ENCODE results near the gene SLMAP. TPM values are rescaled to one million over a fixed set of nuclear protein-coding genes. Genes with fewer than 3 reads are reported as not detected.
A peak's percentile ranks its signal among the peaks of the same experiment; 100 is the strongest.

SLMAP gene
- total RNA-seq, 1 donor: 44.1 TPM

DNA sequence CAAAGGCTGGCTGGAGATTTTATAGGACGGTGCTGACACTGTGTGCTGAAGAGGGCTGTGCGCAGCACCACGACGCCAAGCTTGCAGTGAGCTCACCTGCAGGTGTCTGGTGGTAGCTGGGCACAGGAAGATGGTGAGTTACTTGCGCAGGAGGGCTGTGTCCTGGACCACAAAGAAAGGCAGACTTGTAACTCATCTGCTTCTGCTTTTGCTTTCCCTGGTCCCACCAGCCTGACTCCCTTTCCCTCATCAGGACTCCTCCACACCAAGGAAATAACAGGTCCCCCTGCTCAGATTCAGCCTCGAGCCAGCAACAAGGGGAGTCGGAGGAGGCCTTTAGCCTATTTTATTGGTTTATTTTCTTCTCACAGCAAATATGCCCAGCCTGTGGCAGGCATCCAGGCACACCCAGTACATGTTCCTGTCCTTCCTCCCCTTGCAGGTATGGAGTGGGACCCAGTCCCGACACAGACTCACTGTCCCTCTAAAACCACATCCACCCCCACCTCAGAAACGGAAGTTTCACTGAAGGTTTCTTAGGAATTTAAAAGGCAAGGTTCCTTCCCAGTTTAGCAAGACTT lies 216.5 kb downstream of the SLMAP start:
- DNase-seq (ENCODE audit: low read depth): no peak
- H3K4me3 ChIP-seq (ENCODE audit: low read depth, low read length): no peak overlapping the region
- TF ChIP-seq, protein P1, sequence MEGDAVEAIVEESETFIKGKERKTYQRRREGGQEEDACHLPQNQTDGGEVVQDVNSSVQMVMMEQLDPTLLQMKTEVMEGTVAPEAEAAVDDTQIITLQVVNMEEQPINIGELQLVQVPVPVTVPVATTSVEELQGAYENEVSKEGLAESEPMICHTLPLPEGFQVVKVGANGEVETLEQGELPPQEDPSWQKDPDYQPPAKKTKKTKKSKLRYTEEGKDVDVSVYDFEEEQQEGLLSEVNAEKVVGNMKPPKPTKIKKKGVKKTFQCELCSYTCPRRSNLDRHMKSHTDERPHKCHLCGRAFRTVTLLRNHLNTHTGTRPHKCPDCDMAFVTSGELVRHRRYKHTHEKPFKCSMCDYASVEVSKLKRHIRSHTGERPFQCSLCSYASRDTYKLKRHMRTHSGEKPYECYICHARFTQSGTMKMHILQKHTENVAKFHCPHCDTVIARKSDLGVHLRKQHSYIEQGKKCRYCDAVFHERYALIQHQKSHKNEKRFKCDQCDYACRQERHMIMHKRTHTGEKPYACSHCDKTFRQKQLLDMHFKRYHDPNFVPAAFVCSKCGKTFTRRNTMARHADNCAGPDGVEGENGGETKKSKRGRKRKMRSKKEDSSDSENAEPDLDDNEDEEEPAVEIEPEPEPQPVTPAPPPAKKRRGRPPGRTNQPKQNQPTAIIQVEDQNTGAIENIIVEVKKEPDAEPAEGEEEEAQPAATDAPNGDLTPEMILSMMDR (IDR thresholded peaks at IDR 0.05; ENCODE audit: insufficient read depth, low read length): no peak

DNA sequence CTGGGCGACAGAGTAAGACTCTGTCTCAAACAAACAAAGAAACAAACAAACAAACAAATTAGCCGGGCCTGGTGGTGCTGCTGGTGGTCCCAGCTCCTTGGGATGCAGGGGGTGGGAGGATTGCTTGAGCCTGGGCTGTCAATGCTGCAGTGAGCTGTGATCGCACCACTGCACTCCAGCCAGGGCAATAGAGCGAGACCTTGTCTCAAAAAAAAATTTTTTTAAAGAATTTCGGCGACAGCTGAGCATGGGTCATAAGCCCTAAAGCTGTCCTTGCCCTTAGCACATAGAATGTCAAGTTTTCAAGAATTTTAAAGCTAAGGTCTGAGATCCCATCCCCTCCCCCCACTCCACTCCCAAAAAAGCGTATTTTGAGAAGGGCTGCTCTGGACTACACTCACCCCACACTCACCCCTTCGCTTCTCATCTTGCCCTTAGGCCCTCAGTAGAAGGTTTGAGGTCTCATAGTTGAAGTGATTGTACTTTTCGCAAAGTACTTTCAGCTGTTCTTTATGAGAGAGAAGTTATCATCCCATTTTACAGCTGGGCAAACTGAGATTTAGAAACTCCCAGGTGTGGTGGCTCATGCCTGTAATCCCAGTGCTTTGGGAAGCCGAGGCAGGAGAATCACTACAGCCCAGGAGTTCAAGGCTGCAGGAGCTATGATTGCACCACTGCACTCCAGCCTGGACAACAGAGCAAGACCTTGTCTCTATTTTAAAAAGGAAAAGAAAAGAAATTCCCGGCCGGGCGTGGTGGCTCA lies 217.8 kb downstream of the SLMAP start:
- DNase-seq (ENCODE audit: low read depth): no peak
- no peak overlapping the region for H3K4me3 ChIP-seq (ENCODE audit: low read depth, low read length)
- TF ChIP-seq, protein P1 (IDR thresholded peaks at IDR 0.05; ENCODE audit: insufficient read depth, low read length): no peak

DNA sequence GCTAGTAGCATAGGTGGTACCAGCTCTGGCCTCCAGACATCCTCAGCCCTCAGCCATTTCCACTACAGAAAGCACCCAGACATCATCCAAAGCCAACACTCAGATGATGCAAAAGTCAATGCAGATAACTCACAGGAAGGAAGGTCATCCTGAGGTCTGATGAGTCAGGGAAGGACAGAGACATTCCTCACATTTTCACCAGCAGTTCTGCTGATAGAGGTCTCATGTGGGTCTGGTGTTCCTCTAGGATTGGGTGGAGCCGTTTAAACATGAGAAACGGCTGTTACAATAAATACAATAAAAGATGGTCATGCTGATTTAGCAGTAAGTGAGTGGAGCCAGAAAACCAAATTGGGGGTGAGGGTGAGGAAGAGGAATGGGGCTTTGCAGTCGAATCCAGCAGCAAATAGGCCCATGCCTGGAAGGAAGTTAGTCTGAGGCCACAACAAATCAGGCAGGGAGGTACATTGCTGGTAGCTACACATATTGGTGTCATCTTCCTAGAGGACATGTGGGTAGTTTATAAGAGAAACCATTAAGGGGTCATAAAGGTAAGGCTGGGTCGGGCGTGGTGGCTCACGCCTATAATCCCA lies 218.8 kb downstream of the SLMAP start:
- no peak overlapping the region for H3K4me3 ChIP-seq (ENCODE audit: low read depth, low read length)
- TF ChIP-seq, protein P1 (IDR thresholded peaks at IDR 0.05; ENCODE audit: insufficient read depth, low read length): no peak
- peak; percentile 98 for DNase-seq (ENCODE audit: low read depth)

DNA sequence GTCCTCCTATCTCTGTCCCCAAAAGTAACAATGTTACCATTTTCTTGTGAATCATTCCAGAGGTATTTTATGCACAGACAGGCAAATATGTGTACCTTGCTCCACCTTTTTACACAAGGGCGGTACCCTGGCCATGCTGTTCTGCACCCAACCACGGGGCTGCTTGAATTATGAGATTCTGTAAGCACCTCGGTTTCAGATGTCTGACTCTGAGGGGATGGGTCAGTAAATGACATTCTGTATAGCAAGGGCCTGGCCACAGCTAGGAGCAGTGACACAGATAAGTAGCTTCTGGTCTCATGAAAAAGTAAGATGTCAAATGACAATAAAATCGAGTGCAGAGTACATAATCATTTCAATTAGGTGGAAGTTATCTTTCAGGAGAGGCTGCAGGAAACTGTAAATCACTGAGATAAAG lies 221.7 kb downstream of the SLMAP start:
- no peak overlapping the region for H3K4me3 ChIP-seq (ENCODE audit: low read depth, low read length)
- no peak for DNase-seq (ENCODE audit: low read depth)
- TF ChIP-seq, protein P1 (IDR thresholded peaks at IDR 0.05; ENCODE audit: insufficient read depth, low read length): no peak

DNA sequence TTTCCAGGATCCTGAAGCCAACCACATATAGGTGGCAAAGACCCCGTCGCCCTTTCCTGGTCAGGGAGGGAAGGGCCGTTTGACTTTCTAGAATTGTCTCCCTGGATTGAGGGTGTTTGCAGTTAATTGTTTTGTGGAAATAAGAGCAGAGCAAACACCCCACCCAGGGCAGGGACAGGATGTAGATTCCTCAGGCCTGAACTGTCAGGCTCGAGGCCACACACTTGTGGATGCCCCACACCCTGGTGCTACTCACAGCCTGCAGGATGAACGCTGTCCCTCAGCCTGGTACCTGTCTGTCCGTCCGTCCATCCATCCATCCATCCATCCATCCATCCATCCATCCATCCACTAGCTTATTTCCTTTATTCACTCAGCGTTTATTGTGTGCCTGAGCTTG lies 222.2 kb downstream of the SLMAP start:
- no peak overlapping the region for H3K4me3 ChIP-seq (ENCODE audit: low read depth, low read length)
- no peak for DNase-seq (ENCODE audit: low read depth)
- TF ChIP-seq, protein P1 (IDR thresholded peaks at IDR 0.05; ENCODE audit: insufficient read depth, low read length): no peak

Other genes starting within 250 kb of the SLMAP start
- 0.09 and 0.25 TPM in 2 replicates for gene DNAH12, start 212.0 kb upstream of the SLMAP start, total RNA-seq (ENCODE audit: low replicate concordance)
- gene PDE12, start 200.0 kb upstream of the SLMAP start, total RNA-seq (ENCODE audit: low replicate concordance): 10.4 and 21.0 TPM in 2 replicates
- gene ARF4, start 159.0 kb upstream of the SLMAP start, total RNA-seq (ENCODE audit: low replicate concordance): 86.7 and 417 TPM in 2 replicates
- 21.0 and 35.2 TPM in 2 replicates for gene DENND6A, start 63.2 kb upstream of the SLMAP start, total RNA-seq (ENCODE audit: low replicate concordance)